HepG2 (cell line): ENCODE results near the gene DDO. TPM values are rescaled to one million over a fixed set of nuclear protein-coding genes. Genes with fewer than 3 reads are reported as not detected.

ENCODE experiments used
- ATAC-seq: fragments of 200-7000 bp; cut with Tn5 transposase; 3 replicates; pipeline ENCODE4 v1.9.1; 2020; ENCODE audit warnings: mild to moderate bottlenecking, moderate library complexity
- BruUV-seq: library from RNA; stranded (reverse); fragments of 400-500 nt; replicated peaks from 2 replicates; lab custom pipeline; 2021; lab: Mats Ljungman, UMichigan
- CTCF ChIA-PET: fragments of 300-600 bp; formaldehyde crosslinking; extraction: SDS; loops from one replicate; lab custom pipeline; 2021; ENCODE audit warnings: low total read pairs, inconsistent platforms, low intra/inter-chr PET ratio; lab: Yijun Ruan, JAX
- POLR2A ChIA-PET: fragments of 350-600 bp; sonication (Branson Sonifier 250); formaldehyde crosslinking; loops from one replicate; lab custom pipeline; 2020; ENCODE audit warnings: antibody characterized with exemption, inconsistent platforms; lab: Yijun Ruan, JAX
- DNase-seq: peaks from one replicate; pipeline ENCODE4 v3.0.0-alpha.2; 2015; ENCODE audit warnings: low spot score
- FAIRE-seq: peaks from 3 replicates; lab custom pipeline; 2011; peaks lifted over from hg19 to GRCh38; lab: Jason Lieb, UNC
- H2AFZ ChIP-seq: one replicate; pipeline ENCODE4 v1.6.1; 2011; ENCODE audit warnings: low read length, inconsistent platforms
- H3K27ac ChIP-seq: fragments of 300-600 bp; 3 replicates; pipeline ENCODE4 v1.8.0; 2011; ENCODE audit warnings: mixed run types, mild to moderate bottlenecking, mixed read lengths, low read length, inconsistent platforms; ENCODE audit not compliant: insufficient read depth; ENCODE audit errors: extremely low read length
- H3K27me3 ChIP-seq, 2 experiments: fragments of 200-600 bp in 1 of 2; 2 replicates in 1 of 2; 3 replicates in 1 of 2; pipeline versions ENCODE4 v1.6.0 to v1.8.0; 2011; ENCODE audit warnings: low read length in 2 of 2, mild to moderate bottlenecking in 2 of 2, moderate library complexity in 2 of 2, inconsistent platforms in 1 of 2; ENCODE audit not compliant: insufficient read depth in 2 of 2, control insufficient read depth in 1 of 2
- H3K36me3 ChIP-seq, 2 experiments: fragments of 200-600 bp in 1 of 2; replicated peaks in 1 of 2; 2 replicates in 1 of 2; 3 replicates in 1 of 2; pipeline versions ENCODE4 v1.5.1 to v1.8.0; 2011; ENCODE audit warnings: low read length in 2 of 2, inconsistent platforms in 1 of 2; ENCODE audit not compliant: insufficient read depth in 2 of 2, control insufficient read depth in 1 of 2
- H3K4me1 ChIP-seq: 2 replicates; pipeline ENCODE4 v1.5.1; 2012; ENCODE audit warnings: low read length, inconsistent platforms; ENCODE audit not compliant: insufficient read depth
- H3K4me2 ChIP-seq: 2 replicates; pipeline ENCODE4 v1.6.0; 2011; ENCODE audit warnings: low read depth, low read length, inconsistent platforms
- H3K4me3 ChIP-seq, 3 experiments: fragments of 200-600 bp in 1 of 3; sonication (generic), shearing (Covaris generic) in 1 of 3; replicated peaks in 1 of 3; 2 replicates each; pipeline ENCODE4 v1.5.1; 2011 to 2016; ENCODE audit warnings: low read length in 3 of 3, inconsistent platforms in 2 of 3, low read depth in 2 of 3, mild to moderate bottlenecking in 2 of 3, control low read depth in 1 of 3, mixed read lengths in 1 of 3; ENCODE audit not compliant: insufficient read depth in 1 of 3
- H3K79me2 ChIP-seq: one replicate; pipeline ENCODE4 v1.6.1; 2011; ENCODE audit warnings: low read length, inconsistent platforms; ENCODE audit not compliant: insufficient read depth
- H3K9ac ChIP-seq: 2 replicates; pipeline ENCODE4 v1.6.0; 2011; ENCODE audit warnings: mild to moderate bottlenecking, low read depth, low read length, inconsistent platforms; ENCODE audit not compliant: insufficient read depth
- H3K9me3 ChIP-seq: 2 replicates; pipeline ENCODE4 v1.5.1; 2012; ENCODE audit warnings: mild to moderate bottlenecking, low read length
- H4K20me1 ChIP-seq: 2 replicates; pipeline ENCODE4 v1.6.0; 2011; ENCODE audit warnings: inconsistent platforms, mild to moderate bottlenecking, low read length, moderate library complexity; ENCODE audit not compliant: insufficient read depth
- ELF3 ChIP-seq: IDR thresholded peaks from 2 replicates; pipeline ENCODE4 v1.6.1; 2016; ENCODE audit warnings: missing genetic modification reagents, missing compliant biosample characterization
- ERF ChIP-seq: IDR thresholded peaks from 2 replicates; pipeline ENCODE4 v1.6.1; 2018; ENCODE audit warnings: missing biosample characterization, missing genetic modification reagents
- FOXO4 ChIP-seq: sonication (generic); formaldehyde crosslinking; conservative IDR thresholded peaks from 2 replicates; pipeline ENCODE4 v1.8.1; 2023; ENCODE audit warnings: missing genetic modification reagents
- HDAC6 ChIP-seq: fragments of 200-600 bp; sonication (generic); IDR thresholded peaks from 2 replicates; pipeline ENCODE4 v1.7.0; 2017; ENCODE audit warnings: mild to moderate bottlenecking, antibody characterized with exemption, low read length, low read depth
- HNRNPH1 ChIP-seq: fragments of 200-400 bp; formaldehyde crosslinking; optimal IDR thresholded peaks from 2 replicates; pipeline ENCODE3; 2017; ENCODE audit warnings: mild to moderate bottlenecking, low read depth, low read length
- IKZF5 ChIP-seq: IDR thresholded peaks from 2 replicates; pipeline ENCODE4 v1.6.1; 2018; ENCODE audit warnings: missing genetic modification reagents, mild to moderate bottlenecking, missing compliant biosample characterization
- MTA3 ChIP-seq: sonication (generic); formaldehyde crosslinking; IDR thresholded peaks from 2 replicates; pipeline ENCODE4 v1.4.0; 2020; ENCODE audit warnings: missing genetic modification reagents
- NFYC ChIP-seq: IDR thresholded peaks from 2 replicates; pipeline ENCODE4 v1.6.1; 2016; ENCODE audit warnings: missing genetic modification reagents, missing compliant biosample characterization
- POLR2G ChIP-seq: fragments of 200-400 bp; formaldehyde crosslinking; IDR thresholded peaks from 2 replicates; pipeline ENCODE4 v1.6.1; 2018; ENCODE audit warnings: mild to moderate bottlenecking, low read depth, low read length, moderate library complexity
- PRDM15 ChIP-seq: sonication (generic); formaldehyde crosslinking; IDR thresholded peaks from 2 replicates; pipeline ENCODE4 v1.4.0; 2020; ENCODE audit warnings: missing genetic modification reagents
- PREB ChIP-seq: sonication (generic); formaldehyde crosslinking; IDR thresholded peaks from 2 replicates; pipeline ENCODE4 v1.4.0; 2020; ENCODE audit warnings: missing genetic modification reagents
- SAFB2 ChIP-seq: sonication (generic); formaldehyde crosslinking; IDR thresholded peaks from 2 replicates; pipeline ENCODE4 v1.5.1; 2020; ENCODE audit warnings: missing genetic modification reagents, low read depth, mild to moderate bottlenecking, borderline replicate concordance
- TCF7L2 ChIP-seq: IDR thresholded peaks from 2 replicates; pipeline ENCODE4 v1.6.1; 2011; ENCODE audit warnings: mild to moderate bottlenecking, low read depth, low read length, moderate library complexity
- TMF1 ChIP-seq: sonication (generic); formaldehyde crosslinking; IDR thresholded peaks from 2 replicates; pipeline ENCODE4 v1.8.1; 2022; ENCODE audit warnings: low read depth, missing genetic modification reagents
- ZNF598 ChIP-seq: sonication (generic); formaldehyde crosslinking; IDR thresholded peaks from 2 replicates; pipeline ENCODE4 v1.5.1; 2020; ENCODE audit warnings: mild to moderate bottlenecking, missing genetic modification reagents, borderline replicate concordance
- ZNF850 ChIP-seq: sonication (generic); formaldehyde crosslinking; conservative IDR thresholded peaks from 2 replicates; pipeline ENCODE4 v1.9.0; 2021; ENCODE audit warnings: mild to moderate bottlenecking, missing genetic modification reagents
- ZSCAN9 ChIP-seq: IDR thresholded peaks from 2 replicates; pipeline ENCODE4 v1.6.1; 2016; ENCODE audit warnings: borderline replicate concordance
- WGBS: methylation state at CpG from one replicate; pipeline ENCODE4 v1.1.6; 2017; ENCODE audit warnings: low lambda C conversion rate; 5-methylcytosine and 5-hydroxymethylcytosine counted together
- in situ Hi-C: cut with HindIII; loops from 2 replicates; pipeline ENCODE4 v1.10.0; 2017; ENCODE audit warnings: low pct_unique_long_range_greater_than_20kb; ENCODE audit not compliant: extremely low pct_ligation_motif_present
- intact Hi-C: fragments of 100-400 bp; cut with micrococcal nuclease; formaldehyde crosslinking; loops from one replicate; pipeline ENCODE4 v1.10.0; 2022; ENCODE audit not compliant: unreplicated experiment
- polyA plus RNA-seq, 8 experiments: library from polyadenylated mRNA; depleted of rRNA in 3 of 8; stranded (reverse) in 7 of 8; unstranded in 1 of 8; fragments of >200 nt; fragmentation: Illumina TruSeq in 4 of 8; extraction: Trizol in 4 of 8; gene quantifications; 2 replicates each; pipeline versions ENCODE4 v1.2.1 to v1.2.3, GENCODE V29; 2011 to 2016; ENCODE audit warnings: low read depth in 4 of 8, missing spikeins in 1 of 8, mixed read lengths in 1 of 8; ENCODE audit not compliant: insufficient read depth in 1 of 8
- total RNA-seq, 5 experiments: library from RNA; depleted of rRNA; stranded (reverse); fragments of >200 nt; fragmentation: Illumina TruSeq; extraction: Trizol; gene quantifications; 2 replicates each; pipeline ENCODE4 v1.2.3, GENCODE V29; 2016; ENCODE audit warnings: low read depth in 1 of 5

DDO gene
- total and polyA plus RNA-seq, 2 of the 13 experiments (the other 11 are each of a cell fraction or from before 2014, with no cell fraction given): 6.1 to 10.3 TPM

GRCh38 chr6:110392727-110393126 is 22.6 kb downstream of the DDO start (continued):
- no peak for TF ChIP-seq TMF1
- no peak for TF ChIP-seq ELF3 (CRISPR knock-in tag)

GRCh38 chr6:110390404-110390803 is 25.0 kb downstream of the DDO start:
- ATAC-seq (no peak), DNase-seq (no peak), FAIRE-seq (no peak)
- Histone ChIP-seq H3K79me2 (no peaks in the 10 kb centered on the region), H3K4me3 (no peak overlapping the region), H3K9me3 (no peaks in the 10 kb centered on the region), H3K36me3 (no peaks in the 10 kb centered on the region), H3K27ac (no peak overlapping the region), H3K27me3 (no peaks in the 10 kb centered on the region), H4K20me1 (no peaks in the 10 kb centered on the region), H3K4me1 (peaks cover 40% of the 10 kb centered on the region), H2AFZ (no peak overlapping the region), H3K4me2 (no peak overlapping the region), H3K9ac (no peak overlapping the region)
- intact Hi-C loops (loop anchor here (1.0 to 2.0 kb wide), 4 partner anchors 88 to 685 kb away; no protein-coding TSS in a partner anchor), in situ Hi-C loops (loop anchor here (10.0 to 25.0 kb wide), 4 partner anchors 216 to 853 kb away; partner anchors contain the start of gene WASF1)
- WGBS: 2% methylated on average over 2 of the region's 2 CpGs
- BruUV-seq: no TSS peak
- ChIA-PET CTCF (interaction anchor here (0.8 to 3.4 kb wide), 5 partner anchors 86 to 862 kb away, joined by 3 to 23 read pairs (median 6); partner anchors contain the start of gene WASF1), POLR2A (no interaction called here)
- TF ChIP-seq ZNF850 (CRISPR knock-in tag) (no peak), ZSCAN9 (CRISPR knock-in tag) (no peak), NFYC (CRISPR knock-in tag) (no peak), MTA3 (CRISPR knock-in tag) (no peak), PREB (CRISPR knock-in tag) (no peak), IKZF5 (CRISPR knock-in tag) (no peak), SAFB2 (no peak), POLR2G (no peak), FOXO4 (CRISPR knock-in tag) (no peak), PRDM15 (no peak), ERF (CRISPR knock-in tag) (no peak), HDAC6 (no peak), TCF7L2 (no peak), ZNF598 (CRISPR knock-in tag) (no peak), HNRNPH1 (no peak)
